ENCODE data around the gene RBMS3.

RBMS3 gene

DNA sequence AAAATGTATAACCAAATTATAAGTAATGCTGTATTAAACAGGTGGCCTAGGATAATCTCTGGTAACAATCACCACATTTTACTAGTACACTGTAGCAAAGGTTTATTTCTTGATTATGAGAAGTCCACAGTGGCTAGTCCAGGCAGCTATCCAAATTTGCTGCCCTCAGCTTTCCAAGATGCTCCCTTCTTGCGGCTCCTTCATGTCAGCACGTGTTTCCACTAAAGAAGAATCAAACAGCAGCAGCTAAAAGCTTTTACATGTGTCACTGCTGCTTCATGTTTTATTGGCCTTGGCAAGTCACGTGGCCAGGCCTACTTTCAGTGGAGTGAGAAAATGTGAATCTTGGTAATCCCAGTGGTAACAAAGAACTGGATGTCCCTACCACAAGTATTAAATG is 5.6 kb upstream of the RBMS3 start:
- DNase-seq (ENCODE audit: low read depth in 2 of 3, low spot score in 2 of 3) = no peak

DNA sequence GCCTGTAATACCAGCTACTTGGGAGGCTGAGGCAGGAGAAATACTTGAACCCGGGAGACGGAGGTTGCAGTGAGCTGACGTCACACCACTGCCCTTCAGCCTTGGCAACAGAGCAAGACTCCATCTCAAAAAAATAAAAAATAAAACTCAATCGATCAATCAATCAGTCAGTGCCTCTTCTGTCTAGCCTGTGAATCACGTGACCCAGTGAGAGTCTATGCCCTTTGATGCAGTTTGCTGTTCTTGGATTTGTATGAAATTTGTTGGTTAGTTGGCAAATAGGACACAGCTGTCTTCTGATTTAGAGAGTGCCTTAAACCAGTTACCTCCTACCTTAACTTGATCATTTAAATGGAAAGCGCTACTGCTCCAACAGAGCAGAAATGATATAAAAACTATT is 3.6 kb upstream of the RBMS3 start:
- no peak for DNase-seq (ENCODE audit: low read depth in 2 of 3, low spot score in 2 of 3)

DNA sequence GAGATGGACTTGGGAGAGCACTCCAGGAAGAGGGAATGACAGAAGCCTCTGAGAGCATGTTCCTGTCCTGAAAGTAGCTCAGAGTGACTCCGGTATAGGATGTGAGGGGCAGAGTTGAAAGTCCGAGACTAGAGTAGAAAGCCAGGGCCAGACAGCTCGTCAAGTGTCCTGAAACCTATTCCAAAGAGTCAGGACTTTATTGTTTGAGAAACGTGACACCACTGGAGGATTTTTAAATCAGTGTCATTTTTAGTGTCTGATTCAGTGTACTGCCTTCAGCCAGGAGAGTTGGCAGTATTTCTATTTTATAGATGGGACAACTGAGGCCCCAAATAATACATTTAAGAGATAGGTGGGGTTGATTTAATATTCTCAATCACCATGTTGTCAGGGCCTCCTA is 1.6 kb upstream of the RBMS3 start:
- no peak for DNase-seq (ENCODE audit: low read depth in 2 of 3, low spot score in 2 of 3)

GRCh38 chr3:29279806-29280205 is 1.1 kb upstream of the RBMS3 start:
- no peak for DNase-seq (ENCODE audit: low read depth in 2 of 3, low spot score in 2 of 3)

DNA sequence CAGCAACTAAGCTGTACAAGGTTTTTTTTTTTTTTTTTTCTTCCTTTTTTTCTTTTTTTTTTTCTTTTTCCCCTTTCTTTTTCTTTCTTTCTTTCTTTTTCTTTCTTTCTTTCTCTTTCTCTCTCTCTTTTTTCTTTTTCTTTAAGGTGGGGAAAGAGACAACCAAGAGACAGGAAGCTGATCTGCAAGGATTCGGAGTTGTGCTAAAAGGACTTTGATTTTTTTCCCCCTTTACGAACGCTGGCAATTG is 148 bp downstream of the RBMS3 start:
- DNase-seq (ENCODE audit: low read depth in 2 of 3, low spot score in 2 of 3) = no peak

- DNase-seq (ENCODE audit: low read depth in 2 of 3, low spot score in 2 of 3) = no peak
These were observed 722 bp downstream of the RBMS3 start for GRCh38 chr3:29281344-29282241.

DNA sequence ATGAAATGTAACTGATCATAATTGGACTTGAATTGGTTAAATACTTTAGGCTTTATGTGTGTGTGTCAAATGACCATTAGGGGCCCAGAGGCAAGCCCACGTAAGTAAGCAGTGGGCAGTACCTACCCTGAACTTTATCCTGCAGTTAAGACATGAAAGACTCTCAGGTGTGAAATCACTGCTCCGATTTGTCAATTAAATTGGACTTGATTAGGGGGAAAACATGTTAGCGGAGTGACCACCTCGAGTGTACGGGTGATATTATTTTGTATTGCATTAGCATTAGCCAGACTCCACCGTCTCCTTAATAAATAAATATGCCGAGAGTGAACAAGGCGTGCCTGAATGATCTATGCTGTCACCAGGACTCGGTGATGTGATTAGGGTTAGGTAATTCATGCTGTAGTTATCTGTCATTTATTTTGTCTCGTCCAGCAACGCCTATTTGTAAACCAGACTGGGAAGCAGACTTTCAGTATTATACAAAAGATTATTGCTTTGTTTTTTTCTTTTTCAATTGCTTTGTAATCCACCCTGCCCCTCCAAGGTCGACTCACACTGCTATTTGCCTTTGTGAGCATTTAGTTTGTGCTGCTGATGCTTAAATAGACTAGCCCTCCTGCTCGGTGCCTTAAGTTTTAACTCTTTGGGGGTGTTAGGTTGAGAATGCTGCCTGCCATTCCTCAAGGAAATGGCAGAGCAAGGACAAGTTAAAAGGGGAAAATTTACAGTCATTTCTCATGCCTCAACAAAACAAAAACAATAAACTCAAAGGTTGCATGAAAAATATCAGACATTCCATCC is 1.8 kb downstream of the RBMS3 start:
- DNase-seq (ENCODE audit: low read depth in 2 of 3, low spot score in 2 of 3) = no peak

- DNase-seq (ENCODE audit: low read depth in 2 of 3, low spot score in 2 of 3) = no peak
These were observed 2.6 kb downstream of the RBMS3 start for GRCh38 chr3:29283231-29284119.

- no peak for DNase-seq (ENCODE audit: low read depth in 2 of 3, low spot score in 2 of 3)
These were observed 3.6 kb downstream of the RBMS3 start for GRCh38 chr3:29284497-29284896.

DNA sequence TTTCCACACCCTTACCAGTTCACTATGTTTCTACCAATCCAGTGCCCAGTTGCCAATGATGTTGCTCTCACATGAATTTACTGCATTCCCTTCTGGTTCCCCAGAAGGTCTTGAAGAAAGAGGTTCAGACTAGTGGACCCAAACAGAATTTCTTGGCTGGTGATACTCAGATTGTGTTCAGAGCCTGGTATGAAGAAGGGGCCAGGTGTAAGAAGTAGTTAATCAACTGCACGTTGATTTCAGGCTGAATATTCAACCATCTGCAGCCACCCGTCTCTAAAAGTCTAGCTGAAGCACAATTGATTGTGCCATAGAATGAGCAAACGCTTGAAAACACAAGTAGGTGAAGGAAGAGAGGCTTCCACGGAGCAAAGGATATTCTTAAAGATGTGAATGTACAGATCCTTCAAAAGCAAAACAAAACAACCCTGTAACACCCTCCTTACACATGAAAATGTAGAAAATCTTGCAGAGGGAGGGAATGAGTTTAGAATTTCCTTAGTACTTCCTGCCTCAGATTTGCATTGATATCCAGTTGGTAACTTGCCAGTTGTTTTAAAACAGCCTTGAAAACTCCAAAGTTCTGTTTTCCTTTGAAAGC is 4.7 kb downstream of the RBMS3 start:
- no peak for DNase-seq (ENCODE audit: low read depth in 2 of 3, low spot score in 2 of 3)

DNA sequence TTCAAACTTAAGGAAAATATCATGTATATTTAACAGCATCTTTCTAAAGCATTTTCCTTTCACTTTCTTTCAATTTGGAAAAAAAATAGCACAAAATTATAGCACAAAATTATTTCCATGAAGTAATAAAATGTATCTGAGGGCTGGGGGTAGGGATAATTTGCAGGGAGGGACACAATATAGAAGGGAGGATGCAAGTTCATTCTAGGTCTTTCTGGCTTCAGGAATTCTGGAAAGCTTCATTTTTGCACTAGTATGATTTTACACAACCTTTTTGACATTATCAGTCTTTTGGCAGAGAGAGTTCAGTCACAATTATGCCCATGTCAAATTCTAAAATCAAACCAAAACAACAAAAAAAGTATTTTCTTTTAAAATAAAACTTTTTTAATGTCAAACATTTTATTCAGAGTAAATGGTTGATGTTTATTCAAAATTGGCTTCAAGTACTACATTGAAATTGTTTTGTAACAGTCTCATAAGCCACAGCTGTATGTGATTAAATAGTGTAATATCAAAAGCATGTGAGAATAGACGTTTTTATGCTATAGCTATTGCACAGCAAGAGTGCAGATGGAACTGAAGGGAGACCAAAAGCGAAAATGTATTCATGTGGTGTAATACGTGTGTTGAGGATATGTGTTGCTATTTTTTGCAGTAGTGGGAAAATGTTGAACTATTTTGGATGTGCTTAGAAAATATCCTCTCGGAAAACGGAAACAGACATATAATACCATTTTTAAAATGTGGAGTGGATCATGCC is 5.8 kb downstream of the RBMS3 start:
- no peak for DNase-seq (ENCODE audit: low read depth in 2 of 3, low spot score in 2 of 3)

- DNase-seq (ENCODE audit: low read depth in 2 of 3, low spot score in 2 of 3) = no peak
These were observed 9.7 kb downstream of the RBMS3 start for GRCh38 chr3:29290596-29290995.

GRCh38 chr3:29291260-29291981 is 10.6 kb downstream of the RBMS3 start:
- no peak for DNase-seq (ENCODE audit: low read depth in 2 of 3, low spot score in 2 of 3)

GRCh38 chr3:29291982-29292363 is 11.1 kb downstream of the RBMS3 start:
- no peak for DNase-seq (ENCODE audit: low read depth in 2 of 3, low spot score in 2 of 3)

- DNase-seq (ENCODE audit: low read depth in 2 of 3, low spot score in 2 of 3) = no peak
These were observed 12.6 kb downstream of the RBMS3 start for GRCh38 chr3:29293421-29293820.

GRCh38 chr3:29297998-29298397 is 17.1 kb downstream of the RBMS3 start:
- no peak for DNase-seq (ENCODE audit: low read depth in 2 of 3, low spot score in 2 of 3)

DNA sequence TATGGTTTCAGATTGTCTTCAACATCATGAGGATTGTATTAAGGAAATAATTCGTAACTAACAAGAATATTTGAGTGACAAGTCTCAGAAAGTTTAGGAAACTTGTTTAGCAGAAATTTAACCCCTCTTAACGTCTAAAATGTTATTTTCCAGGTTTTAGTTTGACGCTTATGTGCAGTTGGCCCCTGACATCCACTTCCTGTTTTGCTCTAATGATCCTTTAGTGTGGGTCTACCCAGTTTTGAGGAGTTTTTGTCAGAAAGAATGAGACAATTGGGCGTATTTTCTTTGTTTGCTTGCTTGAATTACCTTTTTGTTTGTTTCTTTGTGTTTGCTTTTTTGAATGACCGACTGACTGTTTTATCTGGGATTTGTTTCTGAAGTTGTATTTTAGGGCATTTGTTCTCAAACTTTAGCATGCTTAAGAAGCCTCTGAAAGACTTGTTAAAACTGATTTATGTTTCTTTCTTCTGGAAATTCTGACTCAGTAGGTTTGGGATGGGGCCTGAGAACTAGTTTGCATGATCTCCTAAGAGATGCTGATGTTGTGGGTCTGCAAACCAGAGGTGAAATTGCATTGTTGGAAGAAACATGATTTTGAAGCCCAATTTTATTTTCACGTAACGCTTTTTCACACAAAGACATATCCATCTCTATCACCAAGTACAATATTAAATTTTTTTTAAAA is 20.6 kb downstream of the RBMS3 start:
- no peak for DNase-seq (ENCODE audit: low read depth in 2 of 3, low spot score in 2 of 3)

DNA sequence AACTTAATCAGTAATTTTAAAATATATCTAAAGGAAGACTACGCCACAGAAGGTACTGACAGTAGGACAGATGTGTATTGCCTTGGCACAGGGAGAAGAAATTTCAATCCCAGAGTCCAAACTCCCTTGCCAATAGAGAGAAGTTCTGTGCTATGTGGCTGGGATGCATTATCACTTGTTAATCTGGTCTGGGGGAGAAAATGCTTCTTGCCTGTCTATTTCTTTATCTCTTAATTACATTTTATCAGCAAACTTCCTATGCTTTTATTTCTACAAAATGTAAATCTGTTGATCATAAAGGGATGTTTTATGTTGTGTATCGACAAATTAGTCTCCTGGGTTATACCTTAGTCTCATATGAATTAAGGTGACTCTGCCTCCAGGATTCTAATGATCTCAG is 21.7 kb downstream of the RBMS3 start:
- DNase-seq (ENCODE audit: low read depth in 2 of 3, low spot score in 2 of 3) = no peak

DNA sequence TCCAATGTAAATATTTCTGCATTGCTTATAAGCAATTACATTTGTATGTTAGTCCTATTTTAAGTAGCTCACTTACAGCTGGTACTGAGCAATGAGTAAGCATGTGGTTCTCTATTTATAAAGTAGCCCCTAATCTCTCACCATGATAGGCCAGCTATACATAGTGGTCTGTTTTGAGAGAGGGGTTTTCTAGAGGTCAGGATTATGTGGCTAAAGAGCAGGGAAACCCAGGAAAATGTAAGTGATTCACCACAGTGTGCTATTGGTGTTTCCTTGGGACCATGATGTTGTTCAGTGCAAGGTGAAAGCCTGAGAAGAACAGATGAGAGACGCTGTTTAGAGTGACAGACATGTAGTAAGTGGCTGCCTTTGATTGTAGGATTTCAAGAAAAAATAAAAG is 26.4 kb downstream of the RBMS3 start:
- no peak for DNase-seq (ENCODE audit: low read depth in 2 of 3, low spot score in 2 of 3)
